Activated CD4-positive, alpha-beta T cell treated with anti-CD3 and anti-CD28 coated beads for 48 hours (primary cell): ENCODE results near the gene HLA-A.
"Not testable (repeated sequence)": the region's sequence is repeated elsewhere in the genome, so short reads cannot be mapped to it uniquely, and the experiment has no call there.

Source experiments
- DNase-seq: peaks from one replicate; pipeline ENCODE4 v3.0.0-alpha.2; 2020

HLA-A gene

GRCh38 chr6:29942275-29943052 is at the start of gene HLA-A:
TSS of gene HLA-A (plus strand) at chr6:29942532. CDS start at chr6:29942554, 22 bp downstream.
- DNase-seq, result peak; percentile 94

GRCh38 chr6:29892696-29893095 is 49.6 kb upstream of the HLA-A start:
- DNase-seq, result no peak

DNA sequence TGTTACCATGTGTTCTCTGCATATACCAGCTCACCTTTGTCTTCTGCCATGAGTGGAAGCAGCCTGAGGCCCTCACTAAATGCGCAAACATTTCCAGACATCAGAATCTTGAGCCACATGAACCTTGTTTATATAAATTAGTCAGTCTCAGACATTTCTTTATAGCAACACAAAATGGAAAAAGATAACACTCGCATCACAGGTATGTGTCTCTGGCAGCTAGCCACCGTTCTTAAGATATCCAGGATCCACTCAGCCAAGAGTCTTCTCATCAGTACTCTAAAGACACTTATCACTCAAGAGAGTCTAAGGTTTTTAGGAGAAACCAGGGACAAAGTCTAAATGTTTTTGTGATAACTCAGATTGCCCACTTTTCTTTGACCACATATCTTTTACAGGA is 43.1 kb upstream of the HLA-A start:
- DNase-seq, result no peak

DNA sequence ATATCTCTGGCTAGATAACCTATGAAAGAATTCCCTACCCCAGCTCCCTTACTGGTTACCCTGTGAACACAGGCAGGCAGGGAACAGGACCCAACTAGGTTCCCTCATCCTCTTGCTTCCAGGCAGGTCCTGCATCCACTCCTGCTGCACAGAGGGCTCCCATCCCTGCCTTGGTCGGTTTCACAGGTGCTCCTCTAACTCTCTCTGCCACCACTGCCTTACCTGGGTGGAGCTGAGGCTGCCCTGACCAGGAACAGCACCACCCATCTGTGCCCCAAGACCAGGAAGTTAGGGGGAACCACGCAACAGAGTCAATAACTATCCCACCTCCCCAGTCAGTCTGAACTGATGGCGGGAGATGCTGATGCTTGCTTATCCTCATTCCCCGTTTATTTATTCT is 37.0 kb upstream of the HLA-A start:
- DNase-seq, result no peak

- no peak for DNase-seq
Measured at GRCh38 chr6:29907637-29908340, 34.5 kb upstream of the HLA-A start.

DNA sequence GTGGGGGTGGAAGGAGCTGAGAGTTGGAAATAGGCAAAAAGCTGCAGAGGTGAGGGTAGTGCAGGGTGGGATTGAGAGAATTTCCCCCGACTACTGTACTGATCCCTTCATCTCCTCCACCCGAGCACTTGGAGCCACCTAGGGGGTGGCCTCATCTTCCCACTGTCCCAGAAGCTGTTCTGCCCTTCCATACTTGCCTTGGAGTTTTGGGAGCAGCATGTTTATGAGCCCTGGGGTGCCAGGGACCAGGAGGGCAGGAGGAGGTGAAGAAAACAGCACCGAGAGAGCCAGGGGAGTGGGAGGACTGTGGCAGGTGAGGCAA is 34.0 kb upstream of the HLA-A start:
- DNase-seq, result no peak

- no peak for DNase-seq
Measured at GRCh38 chr6:29908710-29909109, 33.6 kb upstream of the HLA-A start.

- DNase-seq, result no peak
Measured at GRCh38 chr6:29909985-29910384, 32.3 kb upstream of the HLA-A start.

GRCh38 chr6:29912840-29913239 is 29.5 kb upstream of the HLA-A start:
- no peak for DNase-seq

- no peak for DNase-seq
Measured at GRCh38 chr6:29916741-29917140, 25.6 kb upstream of the HLA-A start.

DNA sequence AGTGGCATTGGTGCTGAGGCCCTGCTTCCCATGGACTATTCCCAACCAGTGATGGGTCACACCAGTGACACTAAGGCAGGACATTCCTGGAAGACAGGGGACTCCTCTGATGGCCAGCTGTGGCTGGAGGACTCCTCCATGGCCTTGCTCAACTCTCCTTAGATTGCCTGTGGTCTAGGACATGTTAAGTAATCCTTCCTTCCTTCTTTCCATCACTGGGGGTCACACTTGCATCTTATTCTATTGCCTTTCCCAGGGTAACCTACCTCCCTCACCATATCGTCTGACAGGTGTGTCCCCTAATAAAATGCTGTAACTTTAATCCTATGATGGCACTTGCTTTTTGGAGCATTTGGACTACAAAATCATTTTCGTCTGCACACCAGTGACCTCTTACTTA is 24.5 kb upstream of the HLA-A start:
- DNase-seq, result no peak

GRCh38 chr6:29919506-29920445 is 22.6 kb upstream of the HLA-A start:
- no peak for DNase-seq

GRCh38 chr6:29924287-29924686 is 18.0 kb upstream of the HLA-A start:
- DNase-seq, result no peak

GRCh38 chr6:29924731-29925130 is 17.6 kb upstream of the HLA-A start:
- DNase-seq, result peak; percentile 45

- no peak for DNase-seq
Measured at GRCh38 chr6:29925321-29925720, 17.0 kb upstream of the HLA-A start.

- no peak for DNase-seq
Measured at GRCh38 chr6:29925727-29926412, 16.5 kb upstream of the HLA-A start.

- DNase-seq, result peak; percentile 88
Measured at GRCh38 chr6:29926413-29927274, 15.7 kb upstream of the HLA-A start.

DNA sequence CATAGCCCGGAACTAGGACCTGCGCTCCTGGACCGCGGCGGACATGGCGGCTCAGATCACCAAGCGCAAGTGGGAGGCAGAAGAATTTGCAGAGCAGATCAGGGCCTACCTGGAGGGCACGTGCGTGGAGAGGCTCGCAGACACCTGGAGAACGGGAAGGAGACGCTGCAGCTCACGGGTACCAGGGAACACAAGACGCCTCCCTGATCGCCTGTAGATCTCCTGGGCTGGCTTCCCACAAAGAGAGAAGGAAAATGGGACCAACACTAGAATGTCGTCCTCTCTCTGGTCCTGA is 15.1 kb upstream of the HLA-A start:
- no peak for DNase-seq

DNA sequence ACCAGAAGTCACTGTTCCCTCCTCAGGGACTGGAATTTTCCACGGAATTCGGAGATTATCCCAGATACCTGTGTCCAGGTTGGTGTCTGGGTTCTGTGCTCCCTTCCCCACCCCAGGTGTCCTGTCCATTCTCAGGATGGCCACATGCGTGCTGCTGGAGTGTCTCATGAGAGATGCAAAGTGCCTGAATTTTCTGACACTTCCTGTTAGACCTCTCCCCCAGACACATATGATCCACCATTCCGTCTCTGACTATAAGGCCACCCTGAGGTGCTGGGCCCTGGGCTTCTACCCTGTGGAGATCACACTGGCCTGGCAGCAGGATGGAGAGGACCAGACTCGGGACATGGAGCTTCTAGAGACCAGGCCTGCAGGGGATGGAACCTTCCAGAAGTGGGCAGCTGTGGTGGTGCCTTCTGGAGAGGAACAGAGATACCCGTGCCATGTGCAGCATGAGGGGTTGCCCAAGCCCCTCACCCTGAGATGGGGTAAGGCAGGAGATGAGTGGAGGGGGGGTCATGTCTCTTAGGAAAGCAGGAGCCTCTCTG is 14.4 kb upstream of the HLA-A start:
- DNase-seq, result no peak

DNA sequence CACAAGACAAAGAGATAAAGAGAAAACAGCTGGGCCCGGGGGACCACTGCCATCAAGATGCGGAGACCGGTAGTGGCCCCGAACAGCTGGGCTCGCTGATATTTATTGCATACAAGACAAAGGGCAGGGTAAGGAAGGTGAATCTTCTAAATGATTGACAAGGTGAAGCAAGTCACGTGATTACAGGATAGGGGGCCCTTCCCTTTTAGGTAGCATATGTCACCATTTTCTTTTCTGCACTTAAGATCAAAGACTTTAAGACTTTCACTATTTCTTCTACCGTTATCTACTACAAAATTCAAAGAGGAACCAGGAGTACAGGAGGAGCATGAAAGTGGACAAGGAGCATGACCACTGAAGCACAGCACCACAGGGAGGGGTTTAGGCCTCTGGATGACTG is 12.3 kb upstream of the HLA-A start:
- not testable (repeated sequence) for DNase-seq

- no peak for DNase-seq
Measured at GRCh38 chr6:29933955-29934354, 8.4 kb upstream of the HLA-A start.
